Peyer's patch (tissue), 4 donors: ENCODE data around the gene CHMP4B. TPM values are rescaled to one million over a fixed set of nuclear protein-coding genes. Genes with fewer than 3 reads are reported as not detected.

Experiments
- DNase-seq, 3 donors: peaks; one replicate each; pipeline ENCODE4 v3.0.0-alpha.2; 2017 to 2019
- H3K27ac ChIP-seq, 4 donors: fragments of 200-600 bp; sonication (generic); one replicate each; pipeline ENCODE4 v1.5.1; 2016 to 2019
- H3K27me3 ChIP-seq, 2 donors: fragments of 200-600 bp; sonication (generic); one replicate each; pipeline ENCODE4 v1.5.1; 2019
- H3K36me3 ChIP-seq, 3 donors: fragments of 200-600 bp; sonication (generic); one replicate each; pipeline ENCODE4 v1.5.1; 2016 to 2019
- H3K4me1 ChIP-seq, 4 donors: fragments of 200-600 bp; sonication (generic); one replicate each; pipeline ENCODE4 v1.5.1; 2016 to 2019
- H3K4me3 ChIP-seq, 4 donors: fragments of 200-600 bp; sonication (generic); 1 replicate in 3 of 4; 2 replicates in 1 of 4; pipeline ENCODE4 v1.5.1; 2016 to 2019; ENCODE audit warnings: mild to moderate bottlenecking in 1 of 4
- H3K9me3 ChIP-seq, 4 donors: fragments of 200-600 bp; sonication (generic); one replicate each; pipeline ENCODE4 v1.5.1; 2016 to 2019; ENCODE audit warnings: mild to moderate bottlenecking in 1 of 4
- POLR2A ChIP-seq, 2 donors: fragments of 450-650 bp; IDR thresholded peaks; one replicate each; pipeline ENCODE4 v1.5.1; 2017; ENCODE audit warnings: antibody characterized with exemption in 2 of 2, mild to moderate bottlenecking in 2 of 2, moderate library complexity in 2 of 2
- total RNA-seq, 4 donors: library from RNA; depleted of rRNA; stranded (reverse); fragments of >200 nt; gene quantifications; one replicate each; pipeline ENCODE4 v1.1.0, GENCODE V29; 2016
- TF ChIP-seq, protein P1 (sequence below), 6 experiments: fragments of 450-650 bp in 4 of 6; fragments of 200-600 bp in 2 of 6; sonication (generic) in 1 of 6; IDR thresholded peaks; one replicate each; pipeline ENCODE4 v1.5.1; 2017 to 2019; ENCODE audit warnings: antibody characterized with exemption in 6 of 6, mild to moderate bottlenecking in 3 of 6, moderate library complexity in 1 of 6

The CHMP4B gene
- total RNA-seq, 4 donors from 2014 or later: 80.0 to 137 (median 111) TPM

- no peak for TF ChIP-seq POLR2A (IDR thresholded peaks at IDR 0.05)
- TF ChIP-seq, protein P1, sequence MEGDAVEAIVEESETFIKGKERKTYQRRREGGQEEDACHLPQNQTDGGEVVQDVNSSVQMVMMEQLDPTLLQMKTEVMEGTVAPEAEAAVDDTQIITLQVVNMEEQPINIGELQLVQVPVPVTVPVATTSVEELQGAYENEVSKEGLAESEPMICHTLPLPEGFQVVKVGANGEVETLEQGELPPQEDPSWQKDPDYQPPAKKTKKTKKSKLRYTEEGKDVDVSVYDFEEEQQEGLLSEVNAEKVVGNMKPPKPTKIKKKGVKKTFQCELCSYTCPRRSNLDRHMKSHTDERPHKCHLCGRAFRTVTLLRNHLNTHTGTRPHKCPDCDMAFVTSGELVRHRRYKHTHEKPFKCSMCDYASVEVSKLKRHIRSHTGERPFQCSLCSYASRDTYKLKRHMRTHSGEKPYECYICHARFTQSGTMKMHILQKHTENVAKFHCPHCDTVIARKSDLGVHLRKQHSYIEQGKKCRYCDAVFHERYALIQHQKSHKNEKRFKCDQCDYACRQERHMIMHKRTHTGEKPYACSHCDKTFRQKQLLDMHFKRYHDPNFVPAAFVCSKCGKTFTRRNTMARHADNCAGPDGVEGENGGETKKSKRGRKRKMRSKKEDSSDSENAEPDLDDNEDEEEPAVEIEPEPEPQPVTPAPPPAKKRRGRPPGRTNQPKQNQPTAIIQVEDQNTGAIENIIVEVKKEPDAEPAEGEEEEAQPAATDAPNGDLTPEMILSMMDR (IDR thresholded peaks at IDR 0.05): no peak
- no peaks in the 10 kb centered on the region for H3K9me3 ChIP-seq
- H3K27me3 ChIP-seq: no peaks in the 10 kb centered on the region
- no peak for DNase-seq
- no peak overlapping the region for H3K4me3 ChIP-seq
- H3K4me1 ChIP-seq: no peaks in the 10 kb centered on the region
- no peaks in the 10 kb centered on the region for H3K36me3 ChIP-seq
- no peak overlapping the region for H3K27ac ChIP-seq
These were observed 89.5 kb downstream of the CHMP4B start for GRCh38 chr20:33900521-33901131.

DNA sequence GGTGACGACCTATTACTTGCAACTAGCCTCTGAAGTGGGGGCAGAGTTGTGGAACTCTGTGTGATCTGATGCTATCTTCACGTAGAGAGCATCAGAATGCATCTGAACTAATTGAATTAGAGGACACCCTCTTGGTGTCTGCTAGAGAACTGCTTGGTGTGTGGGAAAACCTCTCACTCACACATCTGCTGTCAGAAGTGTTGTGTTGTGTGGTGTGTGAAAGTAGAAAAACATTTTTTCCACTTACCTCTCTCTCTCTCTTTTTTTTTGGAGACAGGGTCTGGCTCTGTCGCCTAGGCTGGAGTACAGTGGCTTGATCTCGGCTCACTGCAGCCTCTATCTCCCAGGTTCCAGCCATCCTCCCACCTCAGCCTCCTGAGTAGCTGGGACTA is 90.0 kb downstream of the CHMP4B start:
- H3K4me1 ChIP-seq: no peaks in the 10 kb centered on the region
- no peaks in the 10 kb centered on the region for H3K27me3 ChIP-seq
- no peak for DNase-seq
- no peak overlapping the region for H3K4me3 ChIP-seq
- H3K9me3 ChIP-seq: no peaks in the 10 kb centered on the region
- no peaks in the 10 kb centered on the region for H3K36me3 ChIP-seq
- no peak overlapping the region for H3K27ac ChIP-seq
- TF ChIP-seq POLR2A (IDR thresholded peaks at IDR 0.05): no peak

GRCh38 chr20:33902011-33902410 is 90.9 kb downstream of the CHMP4B start:
- no peak for DNase-seq

More at GRCh38 chr20:33902011-33902410, 90.9 kb downstream of the CHMP4B start:
- Histone ChIP-seq H3K4me3 (no peak overlapping the region), H3K36me3 (no peaks in the 10 kb centered on the region), H3K4me1 (no peaks in the 10 kb centered on the region), H3K27ac (no peak overlapping the region), H3K9me3 (no peaks in the 10 kb centered on the region), H3K27me3 (no peaks in the 10 kb centered on the region)
- no peak for TF ChIP-seq POLR2A (IDR thresholded peaks at IDR 0.05)
- TF ChIP-seq, protein P1 (IDR thresholded peaks at IDR 0.05): no peak

Other genes with a start within 250 kb of the CHMP4B start
- not detected for gene C20orf144, start 149.0 kb upstream of the CHMP4B start, total RNA-seq
- 1 to 10 TPM in 3 of 4 donors, not detected in 1; 1.2 to 3.1 (median 2.5) TPM for gene ACTL10, start 144.4 kb upstream of the CHMP4B start, total RNA-seq
- 100 to 1,000 TPM in 3 of 4 donors, 10 to 100 TPM in 1; 77.1 to 146 (median 110) TPM for gene NECAB3, start 136.9 kb upstream of the CHMP4B start, total RNA-seq
- gene E2F1, start 125.0 kb upstream of the CHMP4B start, total RNA-seq: 10 to 100 TPM in 1 of 4 donors, 1 to 10 TPM in 3; 2.1 to 32.2 (median 4.9) TPM
- 10 to 100 TPM in 2 of 4 donors, 1 to 10 TPM in 1, under 1 TPM in 1; 0.83 to 15.3 (median 8.1) TPM for gene PXMP4, start 91.0 kb upstream of the CHMP4B start, total RNA-seq
- 10 to 100 TPM in 1 of 4 donors, 1 to 10 TPM in 3; 2.5 to 13.5 (median 3.6) TPM for gene ZNF341, start 79.4 kb upstream of the CHMP4B start, total RNA-seq
- gene RALY, start 182.6 kb downstream of the CHMP4B start, total RNA-seq: 100 to 1,000 TPM; 100 to 115 (median 106) TPM